Renal cortical epithelial cell (primary cell): ENCODE data around the gene LILRB3. TPM values are rescaled to one million over a fixed set of nuclear protein-coding genes. Genes with fewer than 3 reads are reported as not detected.
A peak's percentile ranks its signal among the peaks of the same experiment; 100 is the strongest.
"Not testable (repeated sequence)": the region's sequence is repeated elsewhere in the genome, so short reads cannot be mapped to it uniquely, and the experiment has no call there.

Experiments used
- DNase-seq: peaks from one replicate; pipeline ENCODE4 v3.0.0-alpha.2; 2011; ENCODE audit warnings: low read depth
- total RNA-seq: library from RNA; depleted of rRNA; stranded (reverse); fragments of >200 nt; gene quantifications from 2 replicates; pipeline ENCODE4 v1.2.3, GENCODE V29; 2014

LILRB3 gene
- total RNA-seq, 1 donor from 2014 or later = not detected

DNA sequence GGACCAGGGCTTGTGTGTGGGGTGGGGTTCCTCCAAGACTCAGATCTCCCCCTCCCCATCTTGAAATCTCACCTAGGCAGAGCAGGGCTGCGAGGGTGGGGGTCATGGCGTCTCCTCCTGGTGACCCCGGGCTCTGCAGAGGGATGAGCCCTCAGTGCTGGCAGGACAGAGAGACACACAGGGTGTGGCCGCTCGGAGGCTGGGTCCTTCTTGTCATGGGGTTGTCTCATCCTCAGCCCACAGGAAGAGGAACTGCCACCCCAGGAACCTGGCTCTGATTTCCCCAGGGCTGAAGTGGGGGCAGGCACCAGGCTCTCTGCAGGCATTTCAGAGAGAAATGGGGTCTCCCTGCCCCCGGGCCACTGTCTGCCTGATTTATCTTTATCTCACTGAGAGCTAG lies 19.8 kb upstream of the LILRB3 start, which contains the start of gene LILRA6:
Gene LILRA6, minus strand, starts transcription at position 145 of the 400 bp plus-strand sequence.
- DNase-seq = not testable (repeated sequence)

DNA sequence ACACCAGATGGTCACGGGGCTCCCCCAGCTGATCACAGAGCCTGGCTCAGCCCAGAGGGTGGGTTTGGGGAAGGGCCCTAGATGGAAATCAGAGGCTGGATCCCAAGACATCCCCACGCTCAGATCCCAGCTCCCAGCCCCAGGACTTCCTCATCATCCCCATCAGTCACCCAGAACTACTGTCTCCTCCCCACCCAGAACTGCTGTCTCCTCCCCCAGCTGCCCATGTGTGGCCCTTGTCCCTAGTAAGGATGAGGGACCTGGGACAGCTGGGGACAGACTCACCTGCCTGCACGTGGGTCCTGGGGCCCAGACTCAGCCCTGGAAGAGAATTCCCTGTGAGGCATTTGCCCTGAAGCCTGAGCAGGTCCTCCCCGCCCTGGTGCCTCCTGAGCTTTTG lies 19.4 kb upstream of the LILRB3 start:
- DNase-seq = not testable (repeated sequence)

DNA sequence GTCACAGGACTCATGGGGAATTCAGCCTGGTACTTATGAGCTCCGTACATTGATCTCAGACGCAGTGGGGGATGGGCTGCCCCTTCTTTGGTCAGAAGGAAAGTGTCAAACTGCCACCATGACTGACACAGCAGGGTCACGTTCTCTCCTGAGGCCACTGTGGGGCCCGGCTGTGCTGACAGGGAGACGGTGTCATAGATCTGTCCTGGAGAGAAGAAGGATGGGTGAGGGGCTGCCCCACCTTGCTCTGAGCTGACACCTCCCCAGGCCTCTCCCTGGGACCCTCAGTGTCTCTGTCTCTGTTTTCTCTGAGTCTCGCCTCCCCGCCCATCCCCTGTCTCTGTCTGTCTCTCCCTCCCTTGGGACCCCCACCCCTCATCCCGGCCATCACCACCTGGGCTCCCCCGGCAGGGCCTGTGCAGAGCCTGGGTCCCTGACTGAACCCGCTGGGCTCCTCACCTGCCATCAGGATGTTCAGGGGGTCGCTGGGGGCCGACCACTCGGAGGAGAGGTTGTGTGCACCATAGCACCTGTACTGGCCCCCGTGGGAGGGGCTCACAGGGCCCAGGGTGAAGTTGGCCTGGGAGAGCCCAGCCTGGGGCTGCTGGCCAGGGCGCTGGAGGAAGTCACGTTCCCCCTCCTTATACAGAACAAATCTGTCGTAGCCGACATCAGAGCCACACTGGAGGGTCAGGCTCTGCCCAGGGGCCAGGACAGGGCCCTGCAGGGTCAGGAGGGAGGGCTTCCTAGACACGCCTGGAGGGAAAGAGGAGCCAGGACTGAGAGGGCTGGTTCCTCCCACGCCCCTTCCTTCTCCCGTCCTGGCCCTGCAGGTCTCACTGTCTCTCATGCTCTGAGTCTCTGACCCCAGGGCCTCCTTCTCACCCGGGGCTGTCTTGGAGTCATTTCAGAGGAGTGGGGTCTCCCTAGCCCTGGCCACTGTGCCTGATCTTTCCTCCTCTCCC lies 17.8 kb upstream of the LILRB3 start:
- not testable (repeated sequence) for DNase-seq

DNA sequence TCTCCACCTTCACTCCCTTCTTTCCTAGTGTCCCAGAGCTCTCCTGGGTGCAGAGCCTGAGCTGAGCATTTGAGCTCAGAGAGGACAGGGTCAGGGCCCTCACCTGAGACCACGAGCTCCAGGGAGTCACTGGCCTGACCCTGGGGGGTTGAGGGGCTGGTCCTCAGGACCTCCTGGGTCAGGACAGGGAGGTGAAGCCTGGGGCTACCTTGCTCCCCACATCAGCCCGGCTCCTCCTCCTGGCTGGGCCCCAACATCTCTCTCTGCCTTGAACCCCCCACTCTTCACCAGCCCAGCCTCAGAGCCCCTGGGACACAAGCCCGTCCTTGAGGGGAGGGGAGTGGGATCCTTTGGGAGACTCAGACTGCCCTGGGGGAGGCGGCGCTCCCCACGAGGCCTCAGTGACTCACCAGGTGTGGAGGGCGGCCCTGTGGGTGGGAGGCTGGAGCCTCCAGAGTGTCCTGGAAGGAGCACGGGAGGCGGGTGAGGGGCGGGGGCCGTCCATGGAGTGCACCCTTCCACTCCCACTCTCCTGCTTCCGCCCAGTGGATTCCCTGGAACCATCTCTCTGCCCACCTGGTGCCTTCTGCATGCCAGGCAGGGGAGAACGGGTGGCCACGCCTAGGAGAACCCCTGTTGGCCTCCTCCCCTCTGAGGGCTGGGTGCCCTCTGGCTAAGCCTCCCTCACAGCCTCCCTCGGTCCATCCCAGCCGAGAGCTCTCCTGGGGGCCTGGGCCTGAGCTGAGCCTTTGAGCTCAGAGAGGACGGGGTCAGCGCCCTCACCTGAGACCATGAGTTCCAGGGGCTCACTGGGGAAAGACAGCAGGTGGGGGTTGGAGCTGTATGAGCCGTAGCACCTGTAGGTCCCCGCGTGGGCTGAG lies 16.9 kb upstream of the LILRB3 start:
- not testable (repeated sequence) for DNase-seq

DNA sequence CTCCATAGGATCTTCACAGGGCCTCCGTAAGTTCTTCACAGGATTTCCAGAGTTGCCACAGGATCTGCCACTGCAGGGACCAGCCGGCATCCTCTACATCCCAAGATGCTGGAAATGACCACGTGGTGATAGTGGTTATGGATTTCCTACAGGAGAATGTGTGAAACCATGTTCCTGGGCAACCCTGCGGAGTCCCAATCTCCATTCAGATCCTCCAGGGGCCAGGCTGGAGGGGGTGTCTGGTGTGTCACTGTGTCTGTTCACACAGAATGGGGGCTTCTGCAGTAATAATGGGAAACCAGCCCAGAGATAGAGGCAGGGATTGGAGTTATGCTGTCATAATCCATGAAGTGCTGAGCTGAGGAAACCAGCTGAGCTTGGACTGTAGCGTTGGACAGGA lies 11.1 kb upstream of the LILRB3 start:
- no peak for DNase-seq

DNA sequence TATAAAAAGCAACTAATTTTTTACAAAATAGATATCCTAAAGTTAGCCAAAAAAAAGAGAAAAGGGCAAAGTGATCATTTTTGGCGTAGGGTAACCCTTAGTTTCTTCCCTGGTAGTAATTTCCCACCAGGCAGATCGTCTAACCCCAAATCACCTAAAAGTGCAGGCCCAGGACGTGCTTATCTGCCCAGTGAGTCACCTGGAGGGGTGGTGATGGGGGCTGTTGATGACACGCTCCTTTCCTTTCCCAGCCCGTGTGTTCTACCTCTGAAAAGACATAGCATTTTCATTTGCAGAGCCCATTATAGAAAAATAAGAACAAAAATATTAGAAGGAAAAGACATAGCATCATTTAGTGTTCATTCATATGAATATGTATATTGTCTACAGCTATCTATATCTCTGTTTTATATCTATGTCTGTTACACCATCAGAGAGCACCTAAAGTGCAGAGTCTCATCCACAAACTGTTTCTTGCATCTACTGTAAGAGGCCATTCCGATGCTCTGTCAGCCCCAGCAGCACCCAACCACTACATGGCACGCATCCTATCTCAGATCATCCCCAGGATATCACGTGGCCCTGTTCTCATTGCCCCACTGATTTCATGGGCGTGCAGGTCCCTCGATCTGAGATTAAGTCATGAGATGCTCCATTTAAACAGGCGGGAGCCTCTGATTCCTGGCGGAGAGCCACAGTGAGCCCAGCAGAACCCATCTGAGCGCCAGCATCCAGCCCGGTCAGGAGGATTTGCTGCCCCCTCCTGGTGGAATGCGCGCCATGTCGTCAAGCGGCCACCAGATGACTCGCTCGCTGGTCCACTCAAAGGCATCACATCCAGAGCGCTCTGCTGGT lies 8.5 kb upstream of the LILRB3 start:
- DNase-seq = peak; percentile 44

DNA sequence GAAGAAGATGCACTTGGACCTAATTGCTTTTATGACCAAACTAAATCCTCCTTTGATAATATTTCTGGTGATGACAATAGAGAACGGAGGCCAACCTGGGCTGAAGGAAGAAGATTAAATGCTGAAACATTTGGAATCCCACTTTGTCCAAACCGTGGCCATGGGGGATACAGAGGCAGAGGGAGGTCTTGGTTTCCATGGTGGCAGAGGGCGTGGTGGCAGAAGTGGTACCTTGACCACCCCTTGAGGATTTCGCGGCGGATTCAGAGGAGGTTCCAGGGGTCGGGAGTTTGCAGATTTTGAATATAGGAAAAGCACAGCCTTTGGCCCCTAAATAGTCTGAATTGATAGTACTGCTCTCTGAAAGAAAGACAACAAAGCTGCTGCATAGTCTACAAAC lies 7.2 kb upstream of the LILRB3 start:
- DNase-seq = no peak

DNA sequence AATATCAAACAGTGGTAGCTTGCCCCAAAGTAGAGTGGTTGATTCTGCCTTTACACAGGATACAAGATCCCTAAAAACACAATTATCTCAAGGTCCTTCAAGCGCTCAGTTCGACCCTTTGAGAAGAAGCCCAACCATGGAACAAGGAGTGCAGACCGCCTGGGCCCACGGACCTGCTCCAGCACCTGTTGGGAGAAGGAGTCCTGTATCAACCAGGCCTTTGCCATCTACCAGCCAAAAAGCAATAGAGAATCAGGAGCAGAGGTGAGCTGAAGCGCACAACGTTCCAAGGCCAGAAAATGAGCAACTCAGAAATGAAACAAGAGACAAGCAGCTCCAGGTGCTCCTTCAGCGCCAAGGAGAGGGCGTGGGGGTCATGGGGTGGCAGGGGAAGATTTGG lies 6.3 kb upstream of the LILRB3 start:
- DNase-seq = no peak

DNA sequence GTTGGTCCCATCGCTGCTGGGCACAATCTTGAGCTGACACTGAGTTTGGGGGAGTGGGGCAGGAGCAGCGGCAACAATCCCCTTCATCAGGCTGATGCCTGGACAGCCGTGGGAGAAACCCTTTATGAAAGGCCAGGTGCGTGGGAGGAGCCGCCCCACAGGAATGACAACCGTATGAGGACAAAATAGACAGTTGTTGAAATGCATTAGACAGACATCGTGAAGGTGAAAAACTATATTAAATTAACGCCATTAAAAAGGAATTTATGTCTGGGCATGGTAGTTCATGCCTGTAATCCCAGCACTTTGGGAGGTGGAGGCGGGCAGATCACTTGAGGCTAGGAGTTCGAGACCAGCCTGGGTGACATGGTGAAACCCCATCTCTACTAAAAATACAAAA lies 1.8 kb upstream of the LILRB3 start:
- DNase-seq = not testable (repeated sequence)

DNA sequence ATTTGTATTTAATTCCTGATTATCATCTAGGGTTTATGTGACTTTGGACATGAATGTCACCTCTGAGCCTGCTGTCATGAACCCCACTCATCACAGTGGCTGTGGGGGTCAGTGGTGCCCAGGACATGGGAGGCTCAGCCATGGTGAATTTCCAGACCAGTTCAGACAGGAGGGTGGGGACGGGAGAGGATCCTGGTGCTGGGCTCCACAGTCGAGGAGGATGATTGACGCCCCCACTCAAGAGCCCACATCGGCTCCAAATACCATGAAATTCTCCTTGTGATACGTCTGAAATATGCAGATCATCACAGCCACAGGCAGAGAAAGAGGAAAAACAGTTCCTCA lies 1.1 kb upstream of the LILRB3 start:
- not testable (repeated sequence) for DNase-seq

DNA sequence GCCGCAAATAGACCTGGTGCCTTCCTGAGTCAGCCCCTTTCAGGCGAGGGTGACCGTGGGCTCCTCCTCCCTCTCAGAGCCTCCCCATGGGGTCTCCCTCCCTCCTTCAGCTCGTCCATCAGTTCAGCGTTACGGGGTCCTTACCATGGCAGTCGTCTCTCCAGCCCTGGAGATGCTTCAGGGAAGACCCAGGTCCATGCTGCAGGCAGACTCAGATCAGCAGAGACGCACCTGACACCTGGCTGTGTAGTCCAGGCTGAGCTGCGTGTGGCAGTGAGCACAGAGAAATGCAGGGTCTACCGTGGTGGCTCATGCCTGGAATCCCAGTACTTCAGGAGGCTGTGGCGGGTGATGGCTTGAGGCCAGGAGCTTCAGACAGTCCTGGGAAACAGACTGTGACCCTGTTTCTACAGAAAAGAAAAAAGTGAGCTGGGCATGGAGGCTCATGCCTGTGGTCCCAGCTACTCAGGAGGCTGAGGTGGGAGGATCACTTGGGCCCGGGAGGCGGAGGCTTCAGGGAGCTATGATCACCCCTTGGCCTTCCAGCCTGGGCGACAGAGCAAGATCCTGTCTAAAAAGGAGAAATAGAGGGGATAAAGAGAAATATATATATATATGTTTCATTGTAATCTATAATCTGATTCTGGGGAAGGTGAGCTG lies 600 bp upstream of the LILRB3 start:
- not testable (repeated sequence) for DNase-seq

DNA sequence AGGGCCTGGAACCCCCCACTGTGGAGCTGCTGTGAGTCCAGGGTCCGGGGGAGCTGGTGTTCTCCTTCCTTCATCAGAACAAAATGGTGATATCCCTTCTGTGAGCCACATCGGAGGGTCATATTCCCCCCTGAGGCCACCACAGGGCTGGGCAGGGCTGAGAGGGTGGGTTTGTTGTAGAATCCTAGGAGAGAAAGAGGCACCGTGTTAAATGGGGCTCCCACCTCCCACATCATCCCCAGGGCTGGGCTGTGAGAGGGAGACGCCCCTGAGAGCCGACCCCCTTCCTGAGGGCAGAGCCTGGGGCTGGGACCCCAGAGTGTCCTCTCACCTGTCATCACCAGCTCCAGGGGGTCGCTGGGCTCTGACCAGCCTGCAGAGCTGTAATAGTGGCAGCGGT lies 860 bp downstream of the LILRB3 start:
- not testable (repeated sequence) for DNase-seq

DNA sequence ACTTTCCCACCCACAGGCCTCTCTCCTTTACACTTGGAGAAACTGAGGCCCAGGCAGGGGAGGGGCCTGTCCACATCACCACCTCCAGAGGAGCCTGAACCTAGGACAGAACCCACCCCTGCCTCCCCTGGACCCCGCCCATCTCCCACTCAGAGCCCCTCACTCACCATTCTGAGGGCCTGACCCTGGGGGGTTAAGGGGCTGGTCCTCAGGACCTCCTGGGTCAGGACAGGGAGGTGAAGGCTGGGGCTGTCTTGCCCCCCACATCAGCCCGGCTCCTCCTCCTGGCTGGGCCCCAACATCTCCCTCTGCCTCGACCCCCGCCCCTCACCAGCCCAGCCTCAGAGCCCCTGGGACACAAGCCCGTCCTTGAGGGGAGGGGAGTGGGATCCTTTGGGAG lies 3.1 kb downstream of the LILRB3 start:
- not testable (repeated sequence) for DNase-seq

DNA sequence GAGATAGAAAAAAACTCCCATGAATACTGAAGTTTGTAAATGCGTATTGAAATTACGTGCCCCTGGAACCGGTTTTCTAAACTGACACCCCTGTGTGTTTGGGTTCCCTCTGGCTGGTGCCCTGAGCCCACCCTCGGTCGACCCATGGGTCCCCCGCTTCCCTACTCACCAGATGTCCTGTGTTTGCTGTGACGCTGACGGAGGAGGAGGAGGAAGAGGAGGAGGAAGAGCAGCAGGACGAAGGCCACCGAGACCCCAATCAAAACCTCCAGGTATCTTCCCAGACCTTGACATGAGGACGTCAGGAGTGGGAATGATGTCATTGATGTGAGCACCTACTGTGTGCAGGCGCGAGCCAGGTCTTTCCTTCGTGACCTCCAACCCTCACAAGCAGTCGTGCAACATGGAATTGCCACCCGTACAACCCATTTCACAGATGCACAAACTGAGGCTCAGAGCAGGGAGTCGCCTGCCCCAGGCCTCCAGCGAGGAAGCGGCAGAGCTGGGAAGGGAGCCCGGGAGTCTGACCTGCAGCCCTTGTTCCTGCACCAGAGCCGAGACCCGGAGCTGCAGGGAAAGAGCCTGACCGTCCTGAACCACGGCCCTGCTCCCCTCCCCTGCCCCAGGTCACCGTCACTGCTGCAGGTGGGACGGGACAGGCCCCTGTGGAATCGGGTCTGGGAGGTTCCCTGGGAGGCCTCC lies 3.7 kb downstream of the LILRB3 start:
- no peak for DNase-seq

DNA sequence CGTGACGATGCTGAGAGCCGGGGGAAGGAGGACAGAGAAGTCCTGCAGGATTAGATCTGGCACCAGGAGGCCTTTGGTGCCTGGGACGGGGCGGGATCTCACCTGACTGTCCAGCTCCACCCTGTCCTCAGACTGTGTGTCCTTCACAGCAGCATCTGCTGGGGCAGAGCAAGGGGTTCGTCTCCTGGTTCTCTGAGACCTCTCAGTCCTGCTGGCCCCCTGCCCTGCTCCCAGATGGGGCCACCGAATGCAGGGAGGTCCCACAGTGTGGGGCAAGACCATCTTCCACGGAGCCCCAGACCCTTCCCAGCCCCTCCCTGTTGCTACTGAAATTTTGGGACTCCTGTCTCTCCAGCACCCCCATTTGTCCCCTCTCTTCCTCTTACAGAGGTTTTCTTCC lies 4.5 kb downstream of the LILRB3 start:
- DNase-seq = no peak

DNA sequence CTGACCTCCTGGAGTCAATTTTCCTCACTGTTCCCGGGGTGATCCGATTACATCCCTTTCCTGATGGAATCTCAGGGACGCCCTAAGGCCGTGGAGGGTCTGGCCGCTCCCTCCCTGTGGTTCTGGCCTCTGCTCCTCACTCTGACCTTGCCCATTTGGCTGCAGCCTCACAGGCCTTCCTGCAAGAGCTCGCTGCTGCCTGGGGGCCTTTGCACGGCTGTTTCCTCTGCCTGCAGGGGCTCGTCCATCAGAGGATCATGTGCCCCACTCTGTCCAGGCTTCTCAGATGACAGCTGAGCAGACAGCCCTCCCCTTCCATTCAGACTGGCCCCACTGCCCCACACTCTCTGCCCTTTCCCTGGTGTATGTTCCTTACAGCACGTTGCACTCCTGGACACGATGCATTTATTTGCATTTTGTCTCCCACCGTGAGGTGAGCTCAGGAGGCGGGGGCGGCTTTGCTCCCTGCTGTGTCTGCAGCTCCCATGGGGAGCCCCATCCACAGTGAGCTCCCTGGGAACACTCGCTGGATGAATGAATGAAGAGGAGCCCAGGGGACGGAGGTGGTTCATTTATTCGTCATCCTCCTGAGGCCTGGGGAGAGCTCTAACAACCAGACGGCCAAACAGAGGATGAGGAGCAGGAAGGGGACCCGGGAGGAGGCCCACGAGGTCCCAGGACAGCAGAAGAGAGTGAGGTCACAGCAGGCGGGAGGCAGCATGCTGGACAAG lies 5.1 kb downstream of the LILRB3 start:
- not testable (repeated sequence) for DNase-seq

DNA sequence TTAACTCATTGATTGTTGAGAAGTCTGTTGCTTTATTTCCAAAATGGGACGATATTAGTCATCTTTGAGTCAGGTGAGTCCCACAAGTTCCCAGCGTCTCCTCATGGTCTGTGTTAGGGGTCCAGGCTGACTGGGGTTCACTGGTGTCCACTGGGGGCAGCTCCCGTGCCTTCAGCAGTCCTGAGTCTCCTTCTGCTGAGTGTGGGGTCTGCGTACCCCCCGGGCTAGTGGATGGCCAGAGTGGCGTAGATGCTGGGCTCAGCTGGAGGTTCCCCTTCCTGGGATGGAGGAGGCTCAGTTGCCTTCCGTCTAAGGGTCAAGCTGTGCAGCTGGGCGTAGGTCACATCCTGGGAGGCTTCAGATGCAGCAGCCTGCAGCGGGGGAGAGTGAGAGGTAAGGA lies 5.9 kb downstream of the LILRB3 start:
- DNase-seq = no peak

DNA sequence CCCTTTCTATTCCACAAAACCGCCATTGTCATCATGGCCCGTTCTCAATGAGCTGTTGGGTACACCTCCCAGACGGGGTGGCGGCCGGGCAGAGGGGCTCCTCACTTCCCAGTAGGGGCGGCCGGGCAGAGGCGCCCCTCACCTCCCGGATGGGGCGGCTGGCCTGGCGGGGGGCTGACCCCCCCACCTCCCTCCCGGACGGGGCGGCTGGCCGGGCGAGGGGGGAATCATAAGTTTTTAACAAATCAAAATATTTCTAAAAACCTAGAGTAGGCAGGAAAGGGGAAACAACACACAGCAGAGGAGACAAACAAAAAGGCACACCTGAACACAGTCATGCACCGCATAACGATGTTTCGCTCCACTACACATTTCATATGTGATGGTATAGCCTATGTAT lies 8.1 kb downstream of the LILRB3 start:
- DNase-seq = not testable (repeated sequence)

DNA sequence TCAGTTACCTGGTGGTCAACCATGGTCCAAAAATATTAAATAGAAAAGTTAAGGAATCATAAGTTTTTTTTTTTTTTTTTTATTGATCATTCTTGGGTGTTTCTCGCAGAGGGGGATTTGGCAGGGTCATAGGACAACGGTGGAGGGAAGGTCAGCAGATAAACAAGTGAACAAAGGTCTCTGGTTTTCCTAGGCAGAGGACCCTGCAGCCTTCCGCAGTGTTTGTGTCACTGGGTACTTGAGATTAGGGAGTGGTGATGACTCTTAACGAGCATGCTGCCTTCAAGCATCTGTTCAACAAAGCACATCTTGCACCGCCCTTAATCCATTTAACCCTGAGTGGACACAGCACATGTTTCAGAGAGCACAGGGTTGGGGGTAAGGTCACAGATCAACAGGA lies 8.6 kb downstream of the LILRB3 start:
- not testable (repeated sequence) for DNase-seq

DNA sequence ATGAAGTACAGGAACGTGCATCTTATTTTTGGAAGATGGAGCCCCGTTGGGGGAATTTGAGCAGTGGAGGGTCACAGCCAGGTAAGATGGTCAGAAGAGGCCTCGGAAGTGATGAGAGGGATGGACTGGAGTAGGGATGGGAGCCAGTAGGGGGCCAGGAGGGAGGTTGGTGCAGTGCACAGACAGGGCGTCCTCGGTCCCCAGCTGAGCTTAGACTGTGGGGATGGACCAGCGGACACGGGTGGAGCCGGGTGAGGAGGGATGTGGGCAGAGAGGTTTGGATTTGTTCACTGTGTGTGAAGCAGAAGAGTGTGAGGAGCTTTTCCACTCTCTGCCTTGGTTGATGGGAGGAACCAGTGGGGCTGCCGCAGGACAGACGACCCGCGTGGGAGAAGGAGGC lies 11.6 kb downstream of the LILRB3 start:
- no peak for DNase-seq
